Peyer's patch (tissue), 4 donors: Measurements from ENCODE around the gene ARMC2. TPM values are rescaled to one million over a fixed set of nuclear protein-coding genes. Genes with fewer than 3 reads are reported as not detected.

Experiments used
- DNase-seq, 3 donors: peaks; one replicate each; pipeline ENCODE4 v3.0.0-alpha.2; 2017 to 2019
- H3K27ac ChIP-seq, 4 donors: fragments of 200-600 bp; sonication (generic); one replicate each; pipeline ENCODE4 v1.5.1; 2016 to 2019
- H3K27me3 ChIP-seq, 2 donors: fragments of 200-600 bp; sonication (generic); one replicate each; pipeline ENCODE4 v1.5.1; 2019
- H3K36me3 ChIP-seq, 3 donors: fragments of 200-600 bp; sonication (generic); one replicate each; pipeline ENCODE4 v1.5.1; 2016 to 2019
- H3K4me1 ChIP-seq, 4 donors: fragments of 200-600 bp; sonication (generic); one replicate each; pipeline ENCODE4 v1.5.1; 2016 to 2019
- H3K4me3 ChIP-seq, 4 donors: fragments of 200-600 bp; sonication (generic); 1 replicate in 3 of 4; 2 replicates in 1 of 4; pipeline ENCODE4 v1.5.1; 2016 to 2019; ENCODE audit warnings: mild to moderate bottlenecking in 1 of 4
- H3K9me3 ChIP-seq, 4 donors: fragments of 200-600 bp; sonication (generic); one replicate each; pipeline ENCODE4 v1.5.1; 2016 to 2019; ENCODE audit warnings: mild to moderate bottlenecking in 1 of 4
- POLR2A ChIP-seq, 2 donors: fragments of 450-650 bp; IDR thresholded peaks; one replicate each; pipeline ENCODE4 v1.5.1; 2017; ENCODE audit warnings: antibody characterized with exemption in 2 of 2, mild to moderate bottlenecking in 2 of 2, moderate library complexity in 2 of 2
- total RNA-seq, 4 donors: library from RNA; depleted of rRNA; stranded (reverse); fragments of >200 nt; gene quantifications; one replicate each; pipeline ENCODE4 v1.1.0, GENCODE V29; 2016
- TF ChIP-seq, protein P1 (sequence below), 6 experiments: fragments of 450-650 bp in 4 of 6; fragments of 200-600 bp in 2 of 6; sonication (generic) in 1 of 6; IDR thresholded peaks; one replicate each; pipeline ENCODE4 v1.5.1; 2017 to 2019; ENCODE audit warnings: antibody characterized with exemption in 6 of 6, mild to moderate bottlenecking in 3 of 6, moderate library complexity in 1 of 6

ARMC2 gene
- total RNA-seq, 4 donors from 2014 or later: 0.53 to 29.7 (median 4.4) TPM

DNA sequence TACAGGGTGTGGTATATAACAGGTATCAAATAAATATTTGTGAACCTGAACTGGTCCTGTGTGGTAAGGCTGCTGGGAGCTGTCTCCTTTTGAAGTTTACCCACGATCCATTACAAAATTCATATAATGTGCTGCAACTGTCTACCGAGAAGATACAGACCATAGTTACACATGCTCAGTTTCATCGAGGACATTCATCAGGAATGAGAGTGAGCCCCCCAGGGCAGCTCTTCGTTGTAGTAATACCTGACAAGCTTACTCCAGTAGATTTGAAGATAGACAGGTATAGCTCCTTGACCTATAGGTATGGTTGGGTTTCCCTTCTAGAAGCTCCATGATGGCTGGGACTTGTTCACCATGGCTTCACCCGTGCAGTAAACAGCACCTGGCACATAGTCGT is 25.7 kb downstream of the ARMC2 start:
- Histone ChIP-seq H3K27ac (peak overlapping the region; percentile 46 to 73 (median 60)), H3K9me3 (no peaks in the 10 kb centered on the region), H3K27me3 (no peaks in the 10 kb centered on the region), H3K36me3 (no peaks in the 10 kb centered on the region), H3K4me3 (no peak overlapping the region), H3K4me1 (peaks cover 0 to 7% (median 3%) of the 10 kb centered on the region in 4 donors)
- TF ChIP-seq POLR2A (IDR thresholded peaks at IDR 0.05): no peak
- TF ChIP-seq, protein P1, sequence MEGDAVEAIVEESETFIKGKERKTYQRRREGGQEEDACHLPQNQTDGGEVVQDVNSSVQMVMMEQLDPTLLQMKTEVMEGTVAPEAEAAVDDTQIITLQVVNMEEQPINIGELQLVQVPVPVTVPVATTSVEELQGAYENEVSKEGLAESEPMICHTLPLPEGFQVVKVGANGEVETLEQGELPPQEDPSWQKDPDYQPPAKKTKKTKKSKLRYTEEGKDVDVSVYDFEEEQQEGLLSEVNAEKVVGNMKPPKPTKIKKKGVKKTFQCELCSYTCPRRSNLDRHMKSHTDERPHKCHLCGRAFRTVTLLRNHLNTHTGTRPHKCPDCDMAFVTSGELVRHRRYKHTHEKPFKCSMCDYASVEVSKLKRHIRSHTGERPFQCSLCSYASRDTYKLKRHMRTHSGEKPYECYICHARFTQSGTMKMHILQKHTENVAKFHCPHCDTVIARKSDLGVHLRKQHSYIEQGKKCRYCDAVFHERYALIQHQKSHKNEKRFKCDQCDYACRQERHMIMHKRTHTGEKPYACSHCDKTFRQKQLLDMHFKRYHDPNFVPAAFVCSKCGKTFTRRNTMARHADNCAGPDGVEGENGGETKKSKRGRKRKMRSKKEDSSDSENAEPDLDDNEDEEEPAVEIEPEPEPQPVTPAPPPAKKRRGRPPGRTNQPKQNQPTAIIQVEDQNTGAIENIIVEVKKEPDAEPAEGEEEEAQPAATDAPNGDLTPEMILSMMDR (IDR thresholded peaks at IDR 0.05): no peak
- DNase-seq: no peak

DNA sequence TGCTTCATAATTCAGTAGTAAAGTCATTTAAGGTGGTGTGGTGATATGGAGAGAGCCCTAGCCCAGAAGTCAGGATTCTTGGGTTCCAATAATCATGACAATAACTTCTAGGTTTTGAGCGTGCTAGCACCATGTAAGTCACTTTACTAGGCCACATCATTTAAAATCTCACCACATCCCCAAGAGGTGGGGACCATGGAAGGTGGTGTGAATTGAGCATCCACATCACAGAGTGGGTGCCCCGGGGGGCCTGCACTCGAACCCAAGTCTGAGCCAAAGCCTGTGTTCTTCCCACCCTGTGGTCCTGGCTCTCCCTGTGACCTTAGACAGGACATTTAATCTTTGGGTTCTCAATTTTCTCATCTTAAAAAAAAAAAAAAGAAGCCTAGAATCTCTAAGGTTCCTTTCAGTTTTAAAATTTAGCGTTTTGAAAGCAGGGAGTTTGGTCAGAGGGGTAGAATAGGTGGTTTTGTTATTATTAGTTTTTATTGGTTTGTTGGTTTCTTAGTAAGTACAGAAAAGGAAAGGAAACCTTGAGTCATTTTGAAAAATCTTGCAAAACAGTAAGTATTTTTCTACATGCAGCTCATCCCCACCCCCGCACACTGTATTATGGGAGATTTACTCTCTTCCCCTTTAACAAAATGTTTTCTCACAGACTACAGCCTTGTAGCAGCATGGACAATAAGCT is 26.4 kb downstream of the ARMC2 start:
- TF ChIP-seq, protein P1 (IDR thresholded peaks at IDR 0.05): no peak
- Histone ChIP-seq H3K4me3 (no peak overlapping the region), H3K4me1 (peaks cover 0 to 7% (median 3%) of the 10 kb centered on the region in 4 donors), H3K27me3 (no peaks in the 10 kb centered on the region), H3K9me3 (no peaks in the 10 kb centered on the region), H3K36me3 (no peaks in the 10 kb centered on the region), H3K27ac (peak overlapping the region; percentile 46 to 73 (median 60))
- DNase-seq: peak in 2 of 3 donors; percentile 46 to 71

DNA sequence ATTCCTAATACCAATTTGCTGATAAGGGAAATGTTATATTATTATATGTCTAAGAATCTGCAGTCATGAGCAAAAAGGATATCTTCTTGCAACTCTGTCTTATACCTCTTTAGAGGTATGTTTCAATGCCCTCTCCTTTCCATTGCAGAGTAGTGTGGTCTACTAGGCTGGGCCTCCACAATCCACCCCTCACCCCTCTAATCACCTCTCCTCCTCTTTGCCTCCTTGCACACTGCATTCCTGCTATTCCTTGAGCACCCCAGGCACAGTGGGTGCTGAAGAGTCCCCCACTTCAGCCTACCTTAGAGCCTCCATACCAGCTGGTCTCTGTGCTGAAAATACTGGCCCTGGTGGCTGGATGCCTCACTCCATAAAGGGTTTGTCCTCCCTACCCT is 26.9 kb downstream of the ARMC2 start:
- TF ChIP-seq, protein P1 (IDR thresholded peaks at IDR 0.05): no peak
- TF ChIP-seq POLR2A (IDR thresholded peaks at IDR 0.05): no peak

DNA sequence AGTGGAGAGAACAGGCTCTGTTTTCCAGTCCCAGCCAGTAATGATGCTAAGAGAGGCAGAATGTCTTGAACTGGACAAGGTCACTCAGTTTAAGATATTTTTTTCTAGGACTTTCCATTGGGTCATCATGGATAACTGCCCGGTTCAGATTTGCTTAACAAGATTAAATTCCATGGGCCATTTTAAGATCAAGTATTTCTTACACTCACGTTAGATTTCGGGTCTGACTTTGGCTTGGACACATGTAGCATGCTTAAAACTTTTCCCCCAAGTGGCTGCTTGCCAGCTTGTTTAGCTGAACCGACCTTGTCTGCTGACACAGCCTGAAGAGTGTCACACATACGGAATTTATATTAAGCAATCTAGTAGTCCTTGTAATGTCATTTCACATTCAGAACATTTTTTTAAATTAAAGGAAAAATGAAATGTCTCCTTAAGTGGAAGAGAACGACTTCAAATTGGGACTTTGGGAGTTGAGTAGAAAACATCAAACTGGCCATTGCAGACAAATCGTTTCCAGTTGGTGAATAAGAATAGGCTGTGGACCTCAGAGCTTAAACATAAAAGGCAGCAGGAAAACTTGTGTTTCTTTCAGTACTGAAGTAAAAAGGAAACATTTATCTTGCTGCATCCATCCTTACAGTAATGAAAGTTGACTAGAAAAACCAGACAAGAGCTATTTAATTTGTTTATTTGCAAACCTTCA is 29.0 kb downstream of the ARMC2 start:
- peak overlapping the region in 2 of 4 donors; percentile 22 to 48 for H3K27ac ChIP-seq
- TF ChIP-seq, protein P1 (IDR thresholded peaks at IDR 0.05): no peak

More for the DNA sequence above, 26.9 kb downstream of the ARMC2 start:
- DNase-seq: no peak
- peaks cover 0 to 7% (median 3%) of the 10 kb centered on the region in 4 donors for H3K4me1 ChIP-seq
- no peaks in the 10 kb centered on the region for H3K9me3 ChIP-seq
- no peaks in the 10 kb centered on the region for H3K27me3 ChIP-seq
- no peak overlapping the region for H3K4me3 ChIP-seq
- H3K27ac ChIP-seq: peak overlapping the region; percentile 46 to 72 (median 60)
- H3K36me3 ChIP-seq: no peaks in the 10 kb centered on the region

DNA sequence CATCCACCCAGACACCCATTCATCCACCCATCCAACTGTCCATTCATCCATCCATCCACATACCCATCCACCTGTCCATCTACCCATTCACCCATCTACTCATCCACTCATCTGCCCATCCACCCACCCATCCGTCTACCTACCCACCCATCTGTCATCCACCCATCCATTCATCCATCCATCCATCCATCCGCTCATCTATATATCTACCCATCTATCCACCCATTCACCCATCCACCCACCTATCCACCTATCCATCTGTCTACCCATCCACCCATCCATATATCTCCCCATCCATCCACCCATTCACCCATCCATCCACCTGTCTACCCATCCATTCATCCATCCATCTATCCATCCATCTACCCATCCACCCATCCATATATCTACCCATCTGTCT is 30.7 kb downstream of the ARMC2 start:
- peaks cover 0 to 7% (median 0%) of the 10 kb centered on the region in 4 donors for H3K4me1 ChIP-seq
- H3K36me3 ChIP-seq: no peaks in the 10 kb centered on the region
- no peak for TF ChIP-seq POLR2A (IDR thresholded peaks at IDR 0.05)
- TF ChIP-seq, protein P1 (IDR thresholded peaks at IDR 0.05): no peak
- peak overlapping the region in 1 of 4 donors; percentile 41 for H3K27ac ChIP-seq
- H3K9me3 ChIP-seq: no peaks in the 10 kb centered on the region
- DNase-seq: no peak
- no peak overlapping the region for H3K4me3 ChIP-seq
- no peaks in the 10 kb centered on the region for H3K27me3 ChIP-seq

More for the DNA sequence above, 29.0 kb downstream of the ARMC2 start:
- Histone ChIP-seq H3K36me3 (no peaks in the 10 kb centered on the region), H3K4me1 (peaks cover 0 to 7% (median under 1%) of the 10 kb centered on the region in 4 donors), H3K27me3 (no peaks in the 10 kb centered on the region), H3K4me3 (no peak overlapping the region), H3K9me3 (no peaks in the 10 kb centered on the region)
- DNase-seq: peak in 2 of 3 donors; percentile 32 to 77
